ENCODE results near the gene WDR87.

GRCh38 chr19:37920591-37921450, 14.4 kb upstream of the WDR87 start:
- TF ChIP-seq TRIM28 (IDR thresholded peaks at IDR 0.05; ENCODE audit: borderline replicate concordance, low read length) (no peak), CTCF (tag by site-specific recombination; IDR thresholded peaks at IDR 0.05) (no peak), ZBTB48 (tag by site-specific recombination; IDR thresholded peaks at IDR 0.05) (no peak)
